ENCODE measurements around the gene SQOR.

SQOR gene

GRCh38 chr15:45668386-45668785, 33.6 kb downstream of the SQOR start:
- no peak for TF ChIP-seq FOXP2 (optimal IDR thresholded peaks at IDR 0.05; ENCODE audit: borderline replicate concordance, extremely low read depth, extremely low read length, insufficient read depth)
- TF ChIP-seq POLR2AphosphoS5 (IDR thresholded peaks at IDR 0.05; ENCODE audit: low read depth, low read length), result no peak
- no peak for TF ChIP-seq SIN3A (IDR thresholded peaks at IDR 0.05; ENCODE audit: borderline replicate concordance, insufficient read depth, low read length)
- no peak for TF ChIP-seq REST (IDR thresholded peaks at IDR 0.05; ENCODE audit: insufficient read depth in 1 of 2, low read depth in 2 of 2, low read length in 2 of 2)
- no peak for TF ChIP-seq TAF1 (IDR thresholded peaks at IDR 0.05; ENCODE audit: borderline replicate concordance, insufficient read depth, low read length)

- no peak for TF ChIP-seq REST (IDR thresholded peaks at IDR 0.05; ENCODE audit: insufficient read depth in 1 of 2, low read depth in 2 of 2, low read length in 2 of 2)
- no peak for TF ChIP-seq TAF1 (IDR thresholded peaks at IDR 0.05; ENCODE audit: borderline replicate concordance, insufficient read depth, low read length)
- no peak for TF ChIP-seq FOXP2 (optimal IDR thresholded peaks at IDR 0.05; ENCODE audit: borderline replicate concordance, extremely low read depth, extremely low read length, insufficient read depth)
Measured at GRCh38 chr15:45669422-45669821, 34.6 kb downstream of the SQOR start.

- TF ChIP-seq REST (IDR thresholded peaks at IDR 0.05; ENCODE audit: insufficient read depth in 1 of 2, low read depth in 2 of 2, low read length in 2 of 2), result no peak
- no peak for TF ChIP-seq TAF1 (IDR thresholded peaks at IDR 0.05; ENCODE audit: borderline replicate concordance, insufficient read depth, low read length)
- TF ChIP-seq POLR2AphosphoS5 (IDR thresholded peaks at IDR 0.05; ENCODE audit: low read depth, low read length), result no peak
- no peak for TF ChIP-seq FOXP2 (optimal IDR thresholded peaks at IDR 0.05; ENCODE audit: borderline replicate concordance, extremely low read depth, extremely low read length, insufficient read depth)
- TF ChIP-seq SIN3A (IDR thresholded peaks at IDR 0.05; ENCODE audit: borderline replicate concordance, insufficient read depth, low read length), result no peak
Measured at GRCh38 chr15:45670091-45670490, 35.3 kb downstream of the SQOR start.

GRCh38 chr15:45670511-45670910, 35.7 kb downstream of the SQOR start:
- TF ChIP-seq POLR2AphosphoS5 (IDR thresholded peaks at IDR 0.05; ENCODE audit: low read depth, low read length) (no peak), TAF1 (IDR thresholded peaks at IDR 0.05; ENCODE audit: borderline replicate concordance, insufficient read depth, low read length) (no peak), FOXP2 (optimal IDR thresholded peaks at IDR 0.05; ENCODE audit: borderline replicate concordance, extremely low read depth, extremely low read length, insufficient read depth) (no peak), REST (IDR thresholded peaks at IDR 0.05; ENCODE audit: insufficient read depth in 1 of 2, low read depth in 2 of 2, low read length in 2 of 2) (no peak), SIN3A (IDR thresholded peaks at IDR 0.05; ENCODE audit: borderline replicate concordance, insufficient read depth, low read length) (no peak)

- no peak for TF ChIP-seq REST (IDR thresholded peaks at IDR 0.05; ENCODE audit: insufficient read depth in 1 of 2, low read depth in 2 of 2, low read length in 2 of 2)
- no peak for TF ChIP-seq SIN3A (IDR thresholded peaks at IDR 0.05; ENCODE audit: borderline replicate concordance, insufficient read depth, low read length)
- TF ChIP-seq TAF1 (IDR thresholded peaks at IDR 0.05; ENCODE audit: borderline replicate concordance, insufficient read depth, low read length), result no peak
- no peak for TF ChIP-seq FOXP2 (optimal IDR thresholded peaks at IDR 0.05; ENCODE audit: borderline replicate concordance, extremely low read depth, extremely low read length, insufficient read depth)
- no peak for TF ChIP-seq POLR2AphosphoS5 (IDR thresholded peaks at IDR 0.05; ENCODE audit: low read depth, low read length)
Measured at GRCh38 chr15:45674677-45675076, 39.8 kb downstream of the SQOR start.

All from PFSK-1 (cell line).